Tibial nerve (tissue), 4 donors: ENCODE results near the gene ZFAND2A. TPM values are rescaled to one million over a fixed set of nuclear protein-coding genes. Genes with fewer than 3 reads are reported as not detected.
"Not testable (repeated sequence)": the region's sequence is repeated elsewhere in the genome, so short reads cannot be mapped to it uniquely, and the experiment has no call there.

Source experiments
- DNase-seq, 2 donors: peaks; one replicate each; pipeline ENCODE4 v3.0.0-alpha.2; 2019; ENCODE audit warnings: low spot score in 2 of 2
- H3K27ac ChIP-seq, 4 donors: fragments of 200-600 bp; sonication (generic) in 3 of 4; one replicate each; pipeline ENCODE4 v1.5.1; 2017 to 2019; ENCODE audit warnings: mild to moderate bottlenecking in 1 of 4
- H3K27me3 ChIP-seq, 2 donors: fragments of 200-600 bp; sonication (generic) in 1 of 2; one replicate each; pipeline versions ENCODE4 v1.5.1 to v1.6.0; 2017 to 2019
- H3K36me3 ChIP-seq, 3 donors: fragments of 200-600 bp; sonication (generic); one replicate each; pipeline ENCODE4 v1.5.1; 2018 to 2019
- H3K4me1 ChIP-seq, 4 donors: fragments of 200-600 bp; sonication (generic) in 3 of 4; one replicate each; pipeline ENCODE4 v1.5.1; 2017 to 2019
- H3K4me3 ChIP-seq, 4 donors: fragments of 200-600 bp; sonication (generic) in 3 of 4; one replicate each; pipeline ENCODE4 v1.5.1; 2017 to 2019; ENCODE audit warnings: mild to moderate bottlenecking in 1 of 4, moderate library complexity in 1 of 4
- H3K9me3 ChIP-seq, 4 donors: fragments of 200-600 bp; sonication (generic) in 3 of 4; one replicate each; pipeline ENCODE4 v1.5.1; 2017 to 2019
- EP300 ChIP-seq, 2 donors: sonication (generic); formaldehyde crosslinking; IDR thresholded peaks; one replicate each; pipeline ENCODE4 v1.6.1; 2017; ENCODE audit warnings: antibody characterized with exemption in 2 of 2, mild to moderate bottlenecking in 1 of 2
- POLR2A ChIP-seq, 2 donors: fragments of 450-650 bp; IDR thresholded peaks; one replicate each; pipeline ENCODE4 v1.6.1; 2017; ENCODE audit warnings: antibody characterized with exemption in 2 of 2, mild to moderate bottlenecking in 2 of 2, moderate library complexity in 2 of 2
- WGBS, 2 donors: methylation state at CpG; one replicate each; pipeline ENCODE4 v1.1.5; 2018; 5-methylcytosine and 5-hydroxymethylcytosine counted together
- total RNA-seq, 4 donors: library from RNA; depleted of rRNA; stranded (reverse); fragments of >200 nt; gene quantifications; one replicate each; pipeline ENCODE4 v1.1.0, GENCODE V29; 2016
- TF ChIP-seq, protein P1 (sequence below), 5 experiments: fragments of 200-600 bp in 3 of 5; fragments of 450-650 bp in 2 of 5; sonication (generic) in 3 of 5; IDR thresholded peaks; one replicate each; pipeline ENCODE4 v1.5.1; 2016 to 2019; ENCODE audit warnings: antibody characterized with exemption in 5 of 5, mild to moderate bottlenecking in 3 of 5, moderate library complexity in 2 of 5

ZFAND2A gene
- total RNA-seq, 4 donors from 2014 or later, result 29.7 to 36.8 (median 33.7) TPM

DNA sequence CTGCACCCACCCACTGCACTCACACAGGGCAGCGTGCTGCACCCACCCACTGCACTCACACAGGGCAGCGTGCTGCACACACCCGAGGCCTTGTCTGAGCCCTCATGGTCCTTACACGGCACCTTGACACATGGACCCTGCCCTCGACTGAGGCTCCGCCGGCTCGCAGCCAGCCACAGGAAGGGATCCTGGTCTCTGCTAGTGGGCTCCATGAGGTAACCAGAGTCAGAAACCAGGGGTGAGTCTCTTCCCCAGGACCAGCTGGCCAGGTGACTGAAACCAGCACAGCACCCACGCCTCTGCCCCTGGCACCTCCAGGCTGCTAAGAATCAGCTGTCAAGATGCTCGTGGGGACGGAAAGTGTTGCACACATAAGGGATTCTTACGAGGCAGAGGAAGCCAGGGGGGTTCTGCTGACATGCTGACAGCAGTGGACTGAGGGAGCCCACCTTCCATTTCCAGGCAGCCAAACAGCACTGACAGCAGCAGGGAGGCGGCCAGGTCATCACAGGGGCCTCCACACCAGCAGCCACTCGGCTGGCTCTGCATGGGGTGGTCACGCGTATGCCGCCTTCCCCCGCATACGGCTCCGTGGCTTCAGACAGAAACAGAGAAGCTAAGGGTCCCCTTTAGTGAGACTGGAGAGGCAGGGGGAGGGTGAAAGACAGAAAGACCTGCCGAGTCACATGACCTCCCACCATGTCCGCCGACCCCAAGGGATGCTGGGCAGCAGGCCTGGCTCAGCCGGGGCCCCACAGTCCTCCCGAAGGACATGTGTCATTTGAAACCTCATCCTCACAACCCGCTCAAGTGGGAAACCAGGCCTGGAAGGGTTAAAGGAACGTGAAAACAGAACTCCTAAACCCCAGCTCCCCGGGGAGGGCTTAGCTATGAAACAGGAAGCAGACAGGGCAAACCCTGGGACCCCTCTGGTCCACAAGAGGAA lies 37.8 kb downstream of the ZFAND2A start:
- no peak overlapping the region for H3K4me3 ChIP-seq
- DNase-seq, result no peak
- TF ChIP-seq POLR2A (IDR thresholded peaks at IDR 0.05), result no peak
- no peak for TF ChIP-seq EP300 (IDR thresholded peaks at IDR 0.05)
- TF ChIP-seq, protein P1, sequence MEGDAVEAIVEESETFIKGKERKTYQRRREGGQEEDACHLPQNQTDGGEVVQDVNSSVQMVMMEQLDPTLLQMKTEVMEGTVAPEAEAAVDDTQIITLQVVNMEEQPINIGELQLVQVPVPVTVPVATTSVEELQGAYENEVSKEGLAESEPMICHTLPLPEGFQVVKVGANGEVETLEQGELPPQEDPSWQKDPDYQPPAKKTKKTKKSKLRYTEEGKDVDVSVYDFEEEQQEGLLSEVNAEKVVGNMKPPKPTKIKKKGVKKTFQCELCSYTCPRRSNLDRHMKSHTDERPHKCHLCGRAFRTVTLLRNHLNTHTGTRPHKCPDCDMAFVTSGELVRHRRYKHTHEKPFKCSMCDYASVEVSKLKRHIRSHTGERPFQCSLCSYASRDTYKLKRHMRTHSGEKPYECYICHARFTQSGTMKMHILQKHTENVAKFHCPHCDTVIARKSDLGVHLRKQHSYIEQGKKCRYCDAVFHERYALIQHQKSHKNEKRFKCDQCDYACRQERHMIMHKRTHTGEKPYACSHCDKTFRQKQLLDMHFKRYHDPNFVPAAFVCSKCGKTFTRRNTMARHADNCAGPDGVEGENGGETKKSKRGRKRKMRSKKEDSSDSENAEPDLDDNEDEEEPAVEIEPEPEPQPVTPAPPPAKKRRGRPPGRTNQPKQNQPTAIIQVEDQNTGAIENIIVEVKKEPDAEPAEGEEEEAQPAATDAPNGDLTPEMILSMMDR (IDR thresholded peaks at IDR 0.05), result no peak
- peaks cover 0 to 9% (median 0%) of the 10 kb centered on the region in 3 donors for H3K36me3 ChIP-seq
- no peaks in the 10 kb centered on the region for H3K27me3 ChIP-seq
- no peaks in the 10 kb centered on the region for H3K9me3 ChIP-seq
- 67 to 74% methylated on average over 22 to 24 of the region's 28 CpGs for WGBS, 2 donors
- H3K4me1 ChIP-seq, result peaks cover 0 to 36% (median 18%) of the 10 kb centered on the region in 4 donors
- H3K27ac ChIP-seq, result peak overlapping the region; percentile 13 to 98 (median 54)

DNA sequence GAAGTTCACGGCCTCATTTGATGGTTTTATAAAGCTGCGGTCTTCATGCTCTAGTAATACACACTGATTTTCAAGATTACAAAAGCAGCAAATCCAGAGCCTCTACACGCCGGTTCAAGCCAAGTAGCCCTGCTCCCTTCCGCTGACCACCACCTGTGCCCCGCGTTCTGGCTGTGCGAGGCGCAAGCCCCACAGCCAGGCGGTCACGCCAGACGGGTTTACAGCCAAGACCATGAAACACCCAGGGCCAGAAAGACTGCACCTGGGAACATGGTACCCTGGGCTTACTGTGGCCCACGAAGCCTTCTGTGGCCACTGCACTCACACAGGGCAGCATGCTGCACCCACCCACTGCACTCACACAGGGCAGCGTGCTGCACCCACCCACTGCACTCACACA lies 38.5 kb downstream of the ZFAND2A start:
- 78 to 86% methylated on average over 9 to 14 of the region's 14 CpGs for WGBS, 2 donors
- TF ChIP-seq EP300 (IDR thresholded peaks at IDR 0.05), result no peak
- no peak for TF ChIP-seq POLR2A (IDR thresholded peaks at IDR 0.05)
- TF ChIP-seq, protein P1 (IDR thresholded peaks at IDR 0.05), result no peak
- no peak for DNase-seq
- Histone ChIP-seq H3K4me1 (peaks cover 0 to 36% (median 18%) of the 10 kb centered on the region in 4 donors), H3K27ac (no peak overlapping the region), H3K27me3 (no peaks in the 10 kb centered on the region), H3K36me3 (peaks cover 0 to 3% (median 0%) of the 10 kb centered on the region in 3 donors), H3K9me3 (no peaks in the 10 kb centered on the region), H3K4me3 (no peak overlapping the region)

DNA sequence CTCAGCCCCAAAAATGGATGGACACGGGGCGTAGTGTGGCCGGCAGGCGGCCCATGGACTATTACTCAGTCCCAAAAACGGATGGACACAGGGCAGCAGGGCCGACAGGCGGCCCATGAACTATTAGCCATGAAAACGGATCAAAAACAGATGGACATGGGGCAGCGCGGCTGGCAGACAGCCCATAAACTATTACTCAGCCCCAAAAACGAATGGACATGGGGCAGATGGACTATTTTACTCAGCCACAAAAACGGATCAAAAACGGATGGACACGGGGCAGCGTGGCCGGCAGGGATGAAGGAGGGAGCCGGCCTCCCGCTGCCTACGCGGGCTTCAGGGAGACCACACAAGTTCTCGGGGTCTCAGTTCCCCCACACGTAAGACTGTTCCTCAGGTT lies 39.2 kb downstream of the ZFAND2A start:
- TF ChIP-seq, protein P1 (IDR thresholded peaks at IDR 0.05), result no peak
- no peak for TF ChIP-seq EP300 (IDR thresholded peaks at IDR 0.05)
- TF ChIP-seq POLR2A (IDR thresholded peaks at IDR 0.05), result no peak
- H3K4me3 ChIP-seq, result no peak overlapping the region
- no peak for DNase-seq
- no peaks in the 10 kb centered on the region for H3K36me3 ChIP-seq
- H3K27ac ChIP-seq, result no peak overlapping the region
- peaks cover 0 to 36% (median 18%) of the 10 kb centered on the region in 4 donors for H3K4me1 ChIP-seq
- no peaks in the 10 kb centered on the region for H3K27me3 ChIP-seq
- WGBS, 2 donors, result 85 to 88% methylated on average over 22 of the region's 22 CpGs
- no peaks in the 10 kb centered on the region for H3K9me3 ChIP-seq

DNA sequence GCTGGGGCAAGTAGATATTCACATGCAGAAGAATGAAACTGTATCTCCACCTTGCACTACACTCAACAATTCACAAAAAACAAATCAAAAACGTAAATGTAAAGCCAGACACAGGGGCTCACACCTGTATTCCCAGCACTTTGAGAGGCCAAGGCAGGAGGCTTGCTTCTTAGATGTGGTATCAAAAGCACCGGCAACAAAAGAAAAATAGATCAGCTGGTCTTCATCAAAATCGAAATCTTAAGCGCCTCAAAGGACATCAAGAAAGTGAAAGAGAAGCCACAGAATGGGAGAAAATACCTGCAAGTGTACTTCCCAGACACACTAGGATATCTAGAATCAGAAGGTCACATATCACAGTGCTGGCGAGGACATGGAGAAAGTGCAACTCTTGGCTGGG lies 40.8 kb downstream of the ZFAND2A start:
- Histone ChIP-seq H3K27ac (no peak overlapping the region), H3K4me3 (no peak overlapping the region), H3K9me3 (no peaks in the 10 kb centered on the region), H3K4me1 (peaks cover 0 to 24% (median 10%) of the 10 kb centered on the region in 4 donors), H3K36me3 (no peaks in the 10 kb centered on the region), H3K27me3 (no peaks in the 10 kb centered on the region)
- no peak for TF ChIP-seq EP300 (IDR thresholded peaks at IDR 0.05)
- TF ChIP-seq, protein P1 (IDR thresholded peaks at IDR 0.05), result no peak
- DNase-seq, result no peak
- 87 to 93% methylated on average over 5 of the region's 5 CpGs for WGBS, 2 donors

DNA sequence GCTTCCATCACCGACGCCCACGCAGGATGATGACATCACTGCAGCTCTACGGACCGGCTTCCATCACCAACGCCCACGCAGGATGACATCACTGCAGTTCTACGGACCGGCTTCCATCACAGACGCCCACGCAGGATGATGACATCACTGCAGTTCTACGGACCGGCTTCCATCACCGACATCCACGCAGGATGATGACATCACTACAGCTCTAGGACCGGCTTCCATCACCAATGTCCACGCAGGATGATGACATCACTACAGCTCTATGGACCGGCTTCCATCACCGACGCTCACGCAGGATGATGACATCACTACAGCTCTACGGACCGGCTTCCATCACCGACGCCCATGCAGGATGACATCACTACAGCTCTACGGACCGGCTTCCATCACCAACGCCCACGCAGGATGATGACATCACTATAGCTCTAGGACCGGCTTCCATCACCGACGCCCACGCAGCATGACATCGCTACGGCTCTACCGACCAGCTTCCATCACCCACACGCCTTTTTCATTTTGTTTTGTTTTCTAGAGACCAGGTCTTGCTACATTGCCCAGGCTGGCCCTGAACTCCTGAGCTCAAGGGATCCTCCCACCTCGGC lies 42.6 kb downstream of the ZFAND2A start:
- no peak for TF ChIP-seq POLR2A (IDR thresholded peaks at IDR 0.05)
- TF ChIP-seq, protein P1 (IDR thresholded peaks at IDR 0.05), result no peak
- no peak for TF ChIP-seq EP300 (IDR thresholded peaks at IDR 0.05)
- Histone ChIP-seq H3K27ac (no peak overlapping the region), H3K9me3 (no peaks in the 10 kb centered on the region), H3K4me3 (no peak overlapping the region), H3K36me3 (peaks cover 0 to 9% (median 0%) of the 10 kb centered on the region in 3 donors), H3K27me3 (no peaks in the 10 kb centered on the region), H3K4me1 (peaks cover 0 to 7% (median under 1%) of the 10 kb centered on the region in 4 donors)
- DNase-seq, result no peak
- 92 to 93% methylated on average over 38 of the region's 38 CpGs for WGBS, 2 donors

DNA sequence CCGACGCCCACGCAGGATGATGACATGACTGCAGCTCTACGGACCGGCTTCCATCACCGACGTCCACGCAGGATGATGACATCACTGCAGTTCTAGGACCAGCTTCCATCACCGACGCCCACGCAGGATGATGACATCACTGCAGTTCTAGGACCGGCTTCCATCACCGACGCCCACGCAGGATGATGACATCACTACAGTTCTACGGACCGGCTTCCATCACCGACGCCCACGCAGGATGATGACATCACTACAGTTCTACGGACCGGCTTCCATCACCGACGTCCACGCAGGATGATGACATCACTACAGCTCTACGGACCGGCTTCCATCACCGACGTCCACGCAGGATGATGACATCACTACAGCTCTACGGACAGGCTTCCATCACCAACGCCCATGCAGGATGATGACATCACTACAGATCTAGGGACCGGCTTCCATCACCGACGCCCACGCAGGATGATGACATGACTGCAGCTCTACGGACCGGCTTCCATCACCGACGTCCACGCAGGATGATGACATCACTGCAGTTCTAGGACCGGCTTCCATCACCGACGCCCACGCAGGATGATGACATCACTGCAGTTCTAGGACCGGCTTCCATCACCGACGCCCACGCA lies 43.5 kb downstream of the ZFAND2A start:
- H3K4me3 ChIP-seq, H3K4me1 ChIP-seq, DNase-seq, H3K9me3 ChIP-seq, H3K27ac ChIP-seq, H3K27me3 ChIP-seq: not testable (repeated sequence)
- H3K36me3 ChIP-seq, result peaks cover 0 to 12% (median 0%) of the 10 kb centered on the region in 3 donors
- 95 to 96% methylated on average over 33 to 46 of the region's 49 CpGs for WGBS, 2 donors
